WTC11 (cell line): Measurements from ENCODE around the gene NFATC2. TPM values are rescaled to one million over a fixed set of nuclear protein-coding genes. Genes with fewer than 3 reads are reported as not detected.

Experiments
- ATAC-seq: fragments of 200-7000 bp; cut with Tn5 transposase; 2 replicates; pipeline ENCODE4 v1.10.0; 2021; ENCODE audit warnings: mild to moderate bottlenecking, moderate library complexity
- CTCF ChIA-PET: fragments of 300-600 bp; sonication (Branson Sonifier 250); formaldehyde crosslinking; loops from one replicate; lab custom pipeline; 2021; ENCODE audit warnings: antibody characterized with exemption; lab: Charles Lee
- POLR2A ChIA-PET: fragments of 350-600 bp; sonication (Branson Sonifier 250); formaldehyde crosslinking; loops from one replicate; lab custom pipeline; 2021; ENCODE audit warnings: antibody characterized with exemption; lab: Charles Lee
- DNase-seq: peaks from one replicate; pipeline ENCODE4 v3.0.0; 2021; ENCODE audit warnings: low spot score
- H3K27ac Mint-ChIP-seq: 2 replicates; pipeline ENCODE4 v1.8.0; 2021; ENCODE audit warnings: mixed read lengths
- H3K27me3 Mint-ChIP-seq: 2 replicates; pipeline ENCODE4 v1.8.0; 2021; ENCODE audit warnings: low read depth, mild to moderate bottlenecking, moderate library complexity, mixed read lengths
- H3K36me3 Mint-ChIP-seq: 2 replicates; pipeline ENCODE4 v1.8.0; 2021; ENCODE audit warnings: mixed read lengths
- H3K4me1 Mint-ChIP-seq: 2 replicates; pipeline ENCODE4 v1.8.0; 2022; ENCODE audit warnings: mixed read lengths
- H3K4me3 Mint-ChIP-seq: 2 replicates; pipeline ENCODE4 v1.8.0; 2021; ENCODE audit warnings: mild to moderate bottlenecking, moderate library complexity, mixed read lengths
- H3K9me3 Mint-ChIP-seq: 2 replicates; pipeline ENCODE4 v1.8.0; 2021; ENCODE audit warnings: mixed read lengths
- ATF1 ChIP-seq: sonication (generic); formaldehyde crosslinking; IDR thresholded peaks from 2 replicates; pipeline ENCODE4 v1.8.1; 2023; ENCODE audit warnings: mild to moderate bottlenecking, moderate library complexity, missing genetic modification reagents
- ELF4 ChIP-seq: sonication (generic); formaldehyde crosslinking; IDR thresholded peaks from 2 replicates; pipeline ENCODE4 v1.8.1; 2022; ENCODE audit warnings: low read depth, mild to moderate bottlenecking, moderate library complexity, missing genetic modification reagents
- EMX1 ChIP-seq: fragments of 250-450 bp; sonication (Bioruptor Pico); IDR thresholded peaks from 2 replicates; pipeline ENCODE4 v1.8.0; 2021; ENCODE audit warnings: mild to moderate bottlenecking
- ETV6 ChIP-seq: sonication (generic); formaldehyde crosslinking; IDR thresholded peaks from 2 replicates; pipeline ENCODE4 v1.8.1; 2022; ENCODE audit warnings: mild to moderate bottlenecking, missing genetic modification reagents
- FOXJ3 ChIP-seq: sonication (generic); formaldehyde crosslinking; IDR thresholded peaks from 2 replicates; pipeline ENCODE4 v1.9.0; 2021; ENCODE audit warnings: missing genetic modification reagents, mild to moderate bottlenecking, borderline replicate concordance
- GABPB1 ChIP-seq: sonication (generic); formaldehyde crosslinking; IDR thresholded peaks from 2 replicates; pipeline ENCODE4 v1.8.1; 2023; ENCODE audit warnings: mild to moderate bottlenecking, missing genetic modification reagents
- NFATC4 ChIP-seq: fragments of 250-450 bp; sonication (Bioruptor Pico); IDR thresholded peaks from 2 replicates; pipeline ENCODE4 v1.9.0; 2021; ENCODE audit warnings: mild to moderate bottlenecking
- TCF7 ChIP-seq: sonication (generic); formaldehyde crosslinking; IDR thresholded peaks from 2 replicates; pipeline ENCODE4 v1.8.0; 2022; ENCODE audit warnings: mild to moderate bottlenecking, low read depth, missing genetic modification reagents, moderate library complexity
- ZNF219 ChIP-seq: sonication (generic); formaldehyde crosslinking; IDR thresholded peaks from 2 replicates; pipeline ENCODE4 v1.8.0; 2023; ENCODE audit warnings: missing genetic modification reagents, mild to moderate bottlenecking, borderline replicate concordance
- ZNF423 ChIP-seq: fragments of 250-450 bp; sonication (Bioruptor Pico); IDR thresholded peaks from 2 replicates; pipeline ENCODE4 v2.1.2; 2022; ENCODE audit warnings: mild to moderate bottlenecking, moderate library complexity
- total RNA-seq: library from RNA; stranded (reverse); gene quantifications from 3 replicates; pipeline ENCODE4 v1.2.3, GENCODE V29; 2021
- TF ChIP-seq, protein P1 (sequence below): sonication (generic); formaldehyde crosslinking; IDR thresholded peaks from 2 replicates; pipeline ENCODE4 v1.8.1; 2022; ENCODE audit warnings: missing genetic modification reagents, borderline replicate concordance
- TF ChIP-seq, protein P2 (sequence below): fragments of 250-450 bp; sonication (Bioruptor Pico); IDR thresholded peaks from 2 replicates; pipeline ENCODE4 v1.9.0; 2021; ENCODE audit warnings: mild to moderate bottlenecking
- TF ChIP-seq, protein P3 (sequence below): sonication (generic); formaldehyde crosslinking; IDR thresholded peaks from 2 replicates; pipeline ENCODE4 v1.8.1; 2022; ENCODE audit warnings: low read depth, mild to moderate bottlenecking, moderate library complexity, missing genetic modification reagents, borderline replicate concordance
- TF ChIP-seq, protein P4 (sequence below): sonication (generic); formaldehyde crosslinking; IDR thresholded peaks from 2 replicates; pipeline ENCODE4 v1.8.0; 2022; ENCODE audit warnings: mild to moderate bottlenecking, missing genetic modification reagents
- TF ChIP-seq, protein P5 (sequence below): sonication (generic); formaldehyde crosslinking; IDR thresholded peaks from 2 replicates; pipeline ENCODE4 v1.8.1; 2023; ENCODE audit warnings: mild to moderate bottlenecking, missing genetic modification reagents
- TF ChIP-seq, protein P6 (sequence below): sonication (generic); formaldehyde crosslinking; IDR thresholded peaks from 2 replicates; pipeline ENCODE4 v1.8.0; 2022; ENCODE audit warnings: missing genetic modification reagents
- TF ChIP-seq, protein P7 (sequence below): fragments of 250-450 bp; sonication (Bioruptor Pico); IDR thresholded peaks from 2 replicates; pipeline ENCODE4 v1.9.0; 2021; ENCODE audit warnings: moderate library complexity, mild to moderate bottlenecking, inconsistent platforms, borderline replicate concordance
- TF ChIP-seq, protein P8 (sequence below): sonication (generic); formaldehyde crosslinking; IDR thresholded peaks from 2 replicates; pipeline ENCODE4 v1.8.0; 2023; ENCODE audit warnings: mild to moderate bottlenecking, missing genetic modification reagents

NFATC2 gene
- total RNA-seq, 1 experiment from 2014 or later = 1.7 TPM

DNA sequence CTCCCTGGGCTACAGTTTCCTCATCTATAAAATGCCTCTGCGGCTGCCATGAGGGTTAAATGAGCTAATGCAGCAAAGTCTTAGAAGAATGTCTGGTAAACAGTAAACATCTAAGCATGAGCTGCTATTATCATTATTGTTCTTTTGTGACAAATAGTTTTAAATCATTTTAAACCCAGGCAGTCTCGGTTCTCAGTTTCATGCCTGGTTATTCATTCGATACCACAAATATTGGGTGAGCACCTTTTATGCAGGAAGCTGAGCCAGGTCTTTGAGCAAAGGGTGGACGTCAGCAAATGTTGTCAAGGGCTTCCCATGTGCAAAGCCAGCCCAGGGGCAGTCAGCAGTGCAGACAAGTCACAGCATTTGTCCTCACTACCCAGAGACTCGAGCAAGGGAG, 128.7 kb downstream of the NFATC2 start (continued):
- no peak for TF ChIP-seq EMX1 (CRISPR knock-in tag)
- TF ChIP-seq, all 79 proteins: peak for 0

DNA sequence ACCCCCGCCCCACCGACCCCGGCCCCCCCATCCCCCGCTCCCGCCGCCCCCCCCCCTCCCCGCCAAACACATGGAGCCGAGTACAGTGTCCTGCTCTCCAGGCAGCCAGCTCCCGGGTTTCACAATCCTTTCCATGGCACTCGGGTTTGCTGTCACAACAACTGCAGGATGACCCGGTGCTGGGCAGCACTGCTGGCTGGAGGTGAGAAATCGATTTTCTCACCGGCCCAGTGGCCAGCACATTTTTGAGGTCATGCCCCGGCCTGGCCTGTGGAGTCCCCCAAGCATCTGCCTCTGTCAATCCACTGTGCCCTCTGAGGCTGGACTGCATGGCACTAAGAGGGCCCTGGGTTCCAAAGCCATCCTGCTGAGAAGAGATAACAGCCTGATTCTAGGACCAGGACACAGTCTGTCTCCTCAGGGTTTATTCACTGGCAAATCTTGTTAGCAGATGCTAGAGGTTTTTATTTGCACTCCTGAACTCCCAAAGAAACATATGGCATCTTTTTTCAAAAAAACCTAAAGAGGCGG, 129.5 kb downstream of the NFATC2 start:
- DNase-seq (no peak), ATAC-seq (peak; percentile 26; the same call in 1 of the 2 replicates)
- peaks cover 6% of the 10 kb centered on the region for H3K9me3 Mint-ChIP-seq
- H3K27ac Mint-ChIP-seq = no peak overlapping the region
- ChIA-PET CTCF (interaction anchor here (1.1 to 3.6 kb wide), 8 partner anchors 11 to 398 kb away, joined by 3 to 24 read pairs (median 5); no protein-coding TSS in a partner anchor), POLR2A (no interaction called here)
- peaks cover 7% of the 10 kb centered on the region for H3K36me3 Mint-ChIP-seq
- peaks cover 22% of the 10 kb centered on the region for H3K4me1 Mint-ChIP-seq
- H3K27me3 Mint-ChIP-seq = peaks cover 3% of the 10 kb centered on the region; the same call in 1 of the 2 replicates
- H3K4me3 Mint-ChIP-seq = no peak overlapping the region
- TF ChIP-seq TCF7 (no peak), ZNF423 (CRISPR knock-in tag) (no peak), FOXJ3 (no peak), NFATC4 (CRISPR knock-in tag) (no peak), ETV6 (no peak), ATF1 (no peak), ZNF219 (CRISPR knock-in tag) (no peak), GABPB1 (CRISPR knock-in tag) (no peak), ELF4 (no peak)
- TF ChIP-seq, protein P1, sequence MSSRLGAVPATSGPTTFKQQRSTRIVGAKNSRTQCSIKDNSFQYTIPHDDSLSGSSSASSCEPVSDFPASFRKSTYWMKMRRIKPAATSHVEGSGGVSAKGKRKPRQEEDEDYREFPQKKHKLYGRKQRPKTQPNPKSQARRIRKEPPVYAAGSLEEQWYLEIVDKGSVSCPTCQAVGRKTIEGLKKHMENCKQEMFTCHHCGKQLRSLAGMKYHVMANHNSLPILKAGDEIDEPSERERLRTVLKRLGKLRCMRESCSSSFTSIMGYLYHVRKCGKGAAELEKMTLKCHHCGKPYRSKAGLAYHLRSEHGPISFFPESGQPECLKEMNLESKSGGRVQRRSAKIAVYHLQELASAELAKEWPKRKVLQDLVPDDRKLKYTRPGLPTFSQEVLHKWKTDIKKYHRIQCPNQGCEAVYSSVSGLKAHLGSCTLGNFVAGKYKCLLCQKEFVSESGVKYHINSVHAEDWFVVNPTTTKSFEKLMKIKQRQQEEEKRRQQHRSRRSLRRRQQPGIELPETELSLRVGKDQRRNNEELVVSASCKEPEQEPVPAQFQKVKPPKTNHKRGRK = no peak
- TF ChIP-seq, protein P2, sequence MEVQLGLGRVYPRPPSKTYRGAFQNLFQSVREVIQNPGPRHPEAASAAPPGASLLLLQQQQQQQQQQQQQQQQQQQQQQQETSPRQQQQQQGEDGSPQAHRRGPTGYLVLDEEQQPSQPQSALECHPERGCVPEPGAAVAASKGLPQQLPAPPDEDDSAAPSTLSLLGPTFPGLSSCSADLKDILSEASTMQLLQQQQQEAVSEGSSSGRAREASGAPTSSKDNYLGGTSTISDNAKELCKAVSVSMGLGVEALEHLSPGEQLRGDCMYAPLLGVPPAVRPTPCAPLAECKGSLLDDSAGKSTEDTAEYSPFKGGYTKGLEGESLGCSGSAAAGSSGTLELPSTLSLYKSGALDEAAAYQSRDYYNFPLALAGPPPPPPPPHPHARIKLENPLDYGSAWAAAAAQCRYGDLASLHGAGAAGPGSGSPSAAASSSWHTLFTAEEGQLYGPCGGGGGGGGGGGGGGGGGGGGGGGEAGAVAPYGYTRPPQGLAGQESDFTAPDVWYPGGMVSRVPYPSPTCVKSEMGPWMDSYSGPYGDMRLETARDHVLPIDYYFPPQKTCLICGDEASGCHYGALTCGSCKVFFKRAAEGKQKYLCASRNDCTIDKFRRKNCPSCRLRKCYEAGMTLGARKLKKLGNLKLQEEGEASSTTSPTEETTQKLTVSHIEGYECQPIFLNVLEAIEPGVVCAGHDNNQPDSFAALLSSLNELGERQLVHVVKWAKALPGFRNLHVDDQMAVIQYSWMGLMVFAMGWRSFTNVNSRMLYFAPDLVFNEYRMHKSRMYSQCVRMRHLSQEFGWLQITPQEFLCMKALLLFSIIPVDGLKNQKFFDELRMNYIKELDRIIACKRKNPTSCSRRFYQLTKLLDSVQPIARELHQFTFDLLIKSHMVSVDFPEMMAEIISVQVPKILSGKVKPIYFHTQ (CRISPR knock-in tag) = no peak
- TF ChIP-seq, protein P3, sequence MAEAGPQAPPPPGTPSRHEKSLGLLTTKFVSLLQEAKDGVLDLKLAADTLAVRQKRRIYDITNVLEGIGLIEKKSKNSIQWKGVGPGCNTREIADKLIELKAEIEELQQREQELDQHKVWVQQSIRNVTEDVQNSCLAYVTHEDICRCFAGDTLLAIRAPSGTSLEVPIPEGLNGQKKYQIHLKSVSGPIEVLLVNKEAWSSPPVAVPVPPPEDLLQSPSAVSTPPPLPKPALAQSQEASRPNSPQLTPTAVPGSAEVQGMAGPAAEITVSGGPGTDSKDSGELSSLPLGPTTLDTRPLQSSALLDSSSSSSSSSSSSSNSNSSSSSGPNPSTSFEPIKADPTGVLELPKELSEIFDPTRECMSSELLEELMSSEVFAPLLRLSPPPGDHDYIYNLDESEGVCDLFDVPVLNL (CRISPR knock-in tag) = no peak
- TF ChIP-seq, protein P4, sequence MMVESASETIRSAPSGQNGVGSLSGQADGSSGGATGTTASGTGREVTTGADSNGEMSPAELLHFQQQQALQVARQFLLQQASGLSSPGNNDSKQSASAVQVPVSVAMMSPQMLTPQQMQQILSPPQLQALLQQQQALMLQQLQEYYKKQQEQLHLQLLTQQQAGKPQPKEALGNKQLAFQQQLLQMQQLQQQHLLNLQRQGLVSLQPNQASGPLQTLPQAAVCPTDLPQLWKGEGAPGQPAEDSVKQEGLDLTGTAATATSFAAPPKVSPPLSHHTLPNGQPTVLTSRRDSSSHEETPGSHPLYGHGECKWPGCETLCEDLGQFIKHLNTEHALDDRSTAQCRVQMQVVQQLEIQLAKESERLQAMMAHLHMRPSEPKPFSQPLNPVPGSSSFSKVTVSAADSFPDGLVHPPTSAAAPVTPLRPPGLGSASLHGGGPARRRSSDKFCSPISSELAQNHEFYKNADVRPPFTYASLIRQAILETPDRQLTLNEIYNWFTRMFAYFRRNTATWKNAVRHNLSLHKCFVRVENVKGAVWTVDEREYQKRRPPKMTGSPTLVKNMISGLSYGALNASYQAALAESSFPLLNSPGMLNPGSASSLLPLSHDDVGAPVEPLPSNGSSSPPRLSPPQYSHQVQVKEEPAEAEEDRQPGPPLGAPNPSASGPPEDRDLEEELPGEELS (CRISPR knock-in tag) = no peak
- TF ChIP-seq, protein P5, sequence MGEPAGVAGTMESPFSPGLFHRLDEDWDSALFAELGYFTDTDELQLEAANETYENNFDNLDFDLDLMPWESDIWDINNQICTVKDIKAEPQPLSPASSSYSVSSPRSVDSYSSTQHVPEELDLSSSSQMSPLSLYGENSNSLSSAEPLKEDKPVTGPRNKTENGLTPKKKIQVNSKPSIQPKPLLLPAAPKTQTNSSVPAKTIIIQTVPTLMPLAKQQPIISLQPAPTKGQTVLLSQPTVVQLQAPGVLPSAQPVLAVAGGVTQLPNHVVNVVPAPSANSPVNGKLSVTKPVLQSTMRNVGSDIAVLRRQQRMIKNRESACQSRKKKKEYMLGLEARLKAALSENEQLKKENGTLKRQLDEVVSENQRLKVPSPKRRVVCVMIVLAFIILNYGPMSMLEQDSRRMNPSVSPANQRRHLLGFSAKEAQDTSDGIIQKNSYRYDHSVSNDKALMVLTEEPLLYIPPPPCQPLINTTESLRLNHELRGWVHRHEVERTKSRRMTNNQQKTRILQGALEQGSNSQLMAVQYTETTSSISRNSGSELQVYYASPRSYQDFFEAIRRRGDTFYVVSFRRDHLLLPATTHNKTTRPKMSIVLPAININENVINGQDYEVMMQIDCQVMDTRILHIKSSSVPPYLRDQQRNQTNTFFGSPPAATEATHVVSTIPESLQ (CRISPR knock-in tag) = no peak
- TF ChIP-seq, protein P6, sequence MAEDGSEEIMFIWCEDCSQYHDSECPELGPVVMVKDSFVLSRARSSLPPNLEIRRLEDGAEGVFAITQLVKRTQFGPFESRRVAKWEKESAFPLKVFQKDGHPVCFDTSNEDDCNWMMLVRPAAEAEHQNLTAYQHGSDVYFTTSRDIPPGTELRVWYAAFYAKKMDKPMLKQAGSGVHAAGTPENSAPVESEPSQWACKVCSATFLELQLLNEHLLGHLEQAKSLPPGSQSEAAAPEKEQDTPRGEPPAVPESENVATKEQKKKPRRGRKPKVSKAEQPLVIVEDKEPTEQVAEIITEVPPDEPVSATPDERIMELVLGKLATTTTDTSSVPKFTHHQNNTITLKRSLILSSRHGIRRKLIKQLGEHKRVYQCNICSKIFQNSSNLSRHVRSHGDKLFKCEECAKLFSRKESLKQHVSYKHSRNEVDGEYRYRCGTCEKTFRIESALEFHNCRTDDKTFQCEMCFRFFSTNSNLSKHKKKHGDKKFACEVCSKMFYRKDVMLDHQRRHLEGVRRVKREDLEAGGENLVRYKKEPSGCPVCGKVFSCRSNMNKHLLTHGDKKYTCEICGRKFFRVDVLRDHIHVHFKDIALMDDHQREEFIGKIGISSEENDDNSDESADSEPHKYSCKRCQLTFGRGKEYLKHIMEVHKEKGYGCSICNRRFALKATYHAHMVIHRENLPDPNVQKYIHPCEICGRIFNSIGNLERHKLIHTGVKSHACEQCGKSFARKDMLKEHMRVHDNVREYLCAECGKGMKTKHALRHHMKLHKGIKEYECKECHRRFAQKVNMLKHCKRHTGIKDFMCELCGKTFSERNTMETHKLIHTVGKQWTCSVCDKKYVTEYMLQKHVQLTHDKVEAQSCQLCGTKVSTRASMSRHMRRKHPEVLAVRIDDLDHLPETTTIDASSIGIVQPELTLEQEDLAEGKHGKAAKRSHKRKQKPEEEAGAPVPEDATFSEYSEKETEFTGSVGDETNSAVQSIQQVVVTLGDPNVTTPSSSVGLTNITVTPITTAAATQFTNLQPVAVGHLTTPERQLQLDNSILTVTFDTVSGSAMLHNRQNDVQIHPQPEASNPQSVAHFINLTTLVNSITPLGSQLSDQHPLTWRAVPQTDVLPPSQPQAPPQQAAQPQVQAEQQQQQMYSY = no peak
- TF ChIP-seq, protein P7, sequence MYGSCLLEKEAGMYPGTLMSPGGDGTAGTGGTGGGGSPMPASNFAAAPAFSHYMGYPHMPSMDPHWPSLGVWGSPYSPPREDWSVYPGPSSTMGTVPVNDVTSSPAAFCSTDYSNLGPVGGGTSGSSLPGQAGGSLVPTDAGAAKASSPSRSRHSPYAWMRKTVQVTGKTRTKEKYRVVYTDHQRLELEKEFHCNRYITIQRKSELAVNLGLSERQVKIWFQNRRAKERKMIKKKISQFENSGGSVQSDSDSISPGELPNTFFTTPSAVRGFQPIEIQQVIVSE (CRISPR knock-in tag) = no peak
- TF ChIP-seq, protein P8, sequence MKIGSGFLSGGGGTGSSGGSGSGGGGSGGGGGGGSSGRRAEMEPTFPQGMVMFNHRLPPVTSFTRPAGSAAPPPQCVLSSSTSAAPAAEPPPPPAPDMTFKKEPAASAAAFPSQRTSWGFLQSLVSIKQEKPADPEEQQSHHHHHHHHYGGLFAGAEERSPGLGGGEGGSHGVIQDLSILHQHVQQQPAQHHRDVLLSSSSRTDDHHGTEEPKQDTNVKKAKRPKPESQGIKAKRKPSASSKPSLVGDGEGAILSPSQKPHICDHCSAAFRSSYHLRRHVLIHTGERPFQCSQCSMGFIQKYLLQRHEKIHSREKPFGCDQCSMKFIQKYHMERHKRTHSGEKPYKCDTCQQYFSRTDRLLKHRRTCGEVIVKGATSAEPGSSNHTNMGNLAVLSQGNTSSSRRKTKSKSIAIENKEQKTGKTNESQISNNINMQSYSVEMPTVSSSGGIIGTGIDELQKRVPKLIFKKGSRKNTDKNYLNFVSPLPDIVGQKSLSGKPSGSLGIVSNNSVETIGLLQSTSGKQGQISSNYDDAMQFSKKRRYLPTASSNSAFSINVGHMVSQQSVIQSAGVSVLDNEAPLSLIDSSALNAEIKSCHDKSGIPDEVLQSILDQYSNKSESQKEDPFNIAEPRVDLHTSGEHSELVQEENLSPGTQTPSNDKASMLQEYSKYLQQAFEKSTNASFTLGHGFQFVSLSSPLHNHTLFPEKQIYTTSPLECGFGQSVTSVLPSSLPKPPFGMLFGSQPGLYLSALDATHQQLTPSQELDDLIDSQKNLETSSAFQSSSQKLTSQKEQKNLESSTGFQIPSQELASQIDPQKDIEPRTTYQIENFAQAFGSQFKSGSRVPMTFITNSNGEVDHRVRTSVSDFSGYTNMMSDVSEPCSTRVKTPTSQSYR (CRISPR knock-in tag) = no peak
